ENCODE measurements around the gene DLG5. TPM values are rescaled to one million over a fixed set of nuclear protein-coding genes. Genes with fewer than 3 reads are reported as not detected.

DLG5 gene
- total RNA-seq, 1 experiment from 2014 or later, result 0.19 TPM

DNA sequence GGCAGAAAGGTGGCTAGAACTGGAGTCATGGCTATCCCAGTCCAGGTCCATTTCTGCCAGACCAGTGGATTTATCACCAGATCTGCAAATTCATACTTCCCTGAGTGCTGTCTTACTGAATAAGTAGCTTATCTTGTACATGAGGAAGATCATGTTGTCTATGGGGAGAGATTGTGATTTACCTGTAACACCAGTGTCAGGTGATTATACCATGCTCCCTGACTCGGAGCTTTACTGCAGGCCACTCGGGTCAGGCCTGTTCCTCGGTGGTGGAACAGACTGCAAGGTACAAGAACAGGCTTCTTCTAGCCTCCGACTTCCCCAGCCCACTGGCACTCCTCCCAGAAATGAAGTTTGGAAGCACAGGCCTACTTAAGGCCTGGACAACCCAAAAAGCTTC lies 42.6 kb upstream of the DLG5 start:
- no peak overlapping the region for H3K27ac ChIP-seq (ENCODE audit: low read length)
- no peaks in the 10 kb centered on the region for H3K79me2 ChIP-seq (ENCODE audit: low read length)
- DNase-seq, result no peak
- H3K4me1 ChIP-seq (ENCODE audit: low read length), result no peaks in the 10 kb centered on the region
- H3K27me3 ChIP-seq (ENCODE audit: low read length), result no peaks in the 10 kb centered on the region
- H3K9me3 ChIP-seq (ENCODE audit: low read length), result no peaks in the 10 kb centered on the region
- no peak overlapping the region for H2AFZ ChIP-seq (ENCODE audit: low read length)
- no peaks in the 10 kb centered on the region for H3K36me3 ChIP-seq (ENCODE audit: insufficient read depth, low read length)
- H3K9ac ChIP-seq (ENCODE audit: low read length), result no peak overlapping the region
- no peaks in the 10 kb centered on the region for H3K9me2 ChIP-seq (replicated peaks; ENCODE audit: insufficient read depth, low read length)
- no peaks in the 10 kb centered on the region for H4K20me1 ChIP-seq (ENCODE audit: insufficient read depth, low read depth, low read length)
- H3K4me3 ChIP-seq (ENCODE audit: low read length), result no peak overlapping the region
- H3K4me2 ChIP-seq (ENCODE audit: low read depth, low read length, poor library complexity, severe bottlenecking), result no peak overlapping the region

DNA sequence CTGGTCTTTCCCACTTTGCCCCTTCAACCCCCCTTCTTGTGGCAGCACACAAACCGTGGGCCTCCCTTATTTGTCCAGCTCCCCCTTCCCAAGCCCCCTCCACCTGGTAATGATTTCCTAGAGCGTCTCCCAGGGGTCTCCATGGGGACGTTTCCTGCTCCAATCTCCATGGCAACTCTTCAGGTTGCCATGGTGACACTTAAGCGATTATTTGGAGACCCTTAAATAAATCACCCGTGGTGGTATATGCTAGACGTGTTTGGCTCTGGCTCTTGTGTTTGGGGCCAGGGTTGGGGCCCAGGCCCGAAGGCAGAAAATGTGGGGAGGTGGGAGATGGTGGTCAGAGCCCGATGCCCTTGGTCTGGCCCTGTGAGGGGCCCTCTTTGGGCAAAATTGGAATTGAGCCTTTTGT lies 41.1 kb upstream of the DLG5 start:
- H3K4me3 ChIP-seq (ENCODE audit: low read length), result no peak overlapping the region
- no peaks in the 10 kb centered on the region for H3K9me2 ChIP-seq (replicated peaks; ENCODE audit: insufficient read depth, low read length)
- no peak overlapping the region for H2AFZ ChIP-seq (ENCODE audit: low read length)
- no peaks in the 10 kb centered on the region for H3K4me1 ChIP-seq (ENCODE audit: low read length)
- no peak overlapping the region for H3K9ac ChIP-seq (ENCODE audit: low read length)
- no peaks in the 10 kb centered on the region for H4K20me1 ChIP-seq (ENCODE audit: insufficient read depth, low read depth, low read length)
- H3K9me3 ChIP-seq (ENCODE audit: low read length), result no peaks in the 10 kb centered on the region
- H3K79me2 ChIP-seq (ENCODE audit: low read length), result no peaks in the 10 kb centered on the region
- H3K4me2 ChIP-seq (ENCODE audit: low read depth, low read length, poor library complexity, severe bottlenecking), result no peak overlapping the region
- no peak overlapping the region for H3K27ac ChIP-seq (ENCODE audit: low read length)
- no peak for DNase-seq
- H3K27me3 ChIP-seq (ENCODE audit: low read length), result no peaks in the 10 kb centered on the region
- H3K36me3 ChIP-seq (ENCODE audit: insufficient read depth, low read length), result no peaks in the 10 kb centered on the region

DNA sequence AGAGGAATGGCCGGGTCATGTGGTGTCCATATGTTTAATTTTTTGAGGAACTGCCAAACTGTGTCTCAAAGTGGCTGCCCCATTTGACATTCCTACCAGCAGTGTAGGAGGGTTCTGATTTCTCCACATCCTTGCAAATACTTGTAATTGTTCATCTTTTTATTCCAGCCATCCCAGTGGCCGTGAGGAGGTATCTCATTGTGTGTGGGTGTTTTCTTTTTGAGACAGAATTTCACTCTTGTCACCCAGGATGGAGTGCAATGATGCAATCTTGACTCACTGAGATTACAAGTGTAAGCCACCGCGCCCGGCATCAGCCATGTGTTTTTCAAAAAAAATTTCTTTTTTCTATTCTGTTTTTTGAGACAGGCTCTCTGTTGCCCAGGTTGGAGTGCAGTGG lies 38.7 kb upstream of the DLG5 start:
- DNase-seq, result no peak
- no peaks in the 10 kb centered on the region for H4K20me1 ChIP-seq (ENCODE audit: insufficient read depth, low read depth, low read length)
- no peak overlapping the region for H3K4me2 ChIP-seq (ENCODE audit: low read depth, low read length, poor library complexity, severe bottlenecking)
- H3K79me2 ChIP-seq (ENCODE audit: low read length), result no peaks in the 10 kb centered on the region
- no peak overlapping the region for H3K9ac ChIP-seq (ENCODE audit: low read length)
- no peak overlapping the region for H3K4me3 ChIP-seq (ENCODE audit: low read length)
- H3K36me3 ChIP-seq (ENCODE audit: insufficient read depth, low read length), result no peaks in the 10 kb centered on the region
- H3K9me3 ChIP-seq (ENCODE audit: low read length), result no peaks in the 10 kb centered on the region
- H3K4me1 ChIP-seq (ENCODE audit: low read length), result no peaks in the 10 kb centered on the region
- H3K27me3 ChIP-seq (ENCODE audit: low read length), result no peaks in the 10 kb centered on the region
- H2AFZ ChIP-seq (ENCODE audit: low read length), result no peak overlapping the region
- no peak overlapping the region for H3K27ac ChIP-seq (ENCODE audit: low read length)
- no peaks in the 10 kb centered on the region for H3K9me2 ChIP-seq (replicated peaks; ENCODE audit: insufficient read depth, low read length)

DNA sequence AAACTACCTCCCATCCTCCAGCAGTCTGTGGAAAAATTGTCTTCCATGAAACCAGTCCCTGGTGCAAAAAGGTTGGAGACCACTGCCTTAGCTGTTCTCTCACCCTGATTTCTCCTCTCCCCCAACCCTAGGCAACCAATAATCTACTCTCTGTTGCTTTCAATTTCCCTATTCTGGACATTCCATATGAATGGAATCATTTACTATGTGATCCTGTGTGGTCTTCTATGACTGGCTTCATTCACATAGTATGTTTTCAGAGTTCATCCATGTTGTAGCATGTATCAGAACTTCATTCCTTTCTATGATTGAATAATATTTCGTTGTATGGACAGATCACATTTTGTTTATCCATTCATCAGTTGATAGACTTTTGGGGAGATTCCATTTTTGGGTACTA lies 38.3 kb upstream of the DLG5 start:
- Histone ChIP-seq H3K4me1 (ENCODE audit: low read length) (no peaks in the 10 kb centered on the region), H3K79me2 (ENCODE audit: low read length) (no peaks in the 10 kb centered on the region), H3K9me2 (replicated peaks; ENCODE audit: insufficient read depth, low read length) (no peaks in the 10 kb centered on the region), H4K20me1 (ENCODE audit: insufficient read depth, low read depth, low read length) (no peaks in the 10 kb centered on the region), H3K4me3 (ENCODE audit: low read length) (no peak overlapping the region), H3K27me3 (ENCODE audit: low read length) (no peaks in the 10 kb centered on the region), H3K36me3 (ENCODE audit: insufficient read depth, low read length) (no peaks in the 10 kb centered on the region), H3K9ac (ENCODE audit: low read length) (no peak overlapping the region), H3K9me3 (ENCODE audit: low read length) (no peaks in the 10 kb centered on the region), H2AFZ (ENCODE audit: low read length) (no peak overlapping the region), H3K27ac (ENCODE audit: low read length) (no peak overlapping the region), H3K4me2 (ENCODE audit: low read depth, low read length, poor library complexity, severe bottlenecking) (no peak overlapping the region)
- no peak for DNase-seq

DNA sequence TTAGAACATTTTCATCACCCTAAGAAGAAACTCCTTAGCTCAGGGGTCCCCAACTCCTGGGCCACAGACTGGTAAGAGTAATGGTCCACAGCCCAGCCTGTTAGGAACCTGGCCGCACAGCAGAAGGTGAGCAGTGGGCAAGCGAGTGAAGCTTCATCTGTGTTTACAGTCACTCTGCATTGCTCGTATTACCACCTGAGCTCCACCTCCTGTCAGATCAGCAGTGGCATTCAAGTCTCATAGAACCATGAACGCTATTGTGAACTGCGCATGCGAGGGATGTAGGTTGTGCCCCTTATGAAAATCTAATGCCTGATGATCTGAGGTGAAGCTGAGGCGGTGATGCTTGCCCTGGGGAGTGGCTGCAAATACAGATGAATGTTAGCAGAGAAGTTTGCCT lies 37.3 kb upstream of the DLG5 start:
- H3K4me3 ChIP-seq (ENCODE audit: low read length), result no peak overlapping the region
- no peaks in the 10 kb centered on the region for H3K9me3 ChIP-seq (ENCODE audit: low read length)
- no peak overlapping the region for H2AFZ ChIP-seq (ENCODE audit: low read length)
- H3K27me3 ChIP-seq (ENCODE audit: low read length), result no peaks in the 10 kb centered on the region
- H3K27ac ChIP-seq (ENCODE audit: low read length), result no peak overlapping the region
- no peak overlapping the region for H3K4me2 ChIP-seq (ENCODE audit: low read depth, low read length, poor library complexity, severe bottlenecking)
- H3K79me2 ChIP-seq (ENCODE audit: low read length), result no peaks in the 10 kb centered on the region
- DNase-seq, result no peak
- H4K20me1 ChIP-seq (ENCODE audit: insufficient read depth, low read depth, low read length), result no peaks in the 10 kb centered on the region
- H3K36me3 ChIP-seq (ENCODE audit: insufficient read depth, low read length), result no peaks in the 10 kb centered on the region
- H3K9ac ChIP-seq (ENCODE audit: low read length), result no peak overlapping the region
- H3K9me2 ChIP-seq (replicated peaks; ENCODE audit: insufficient read depth, low read length), result no peaks in the 10 kb centered on the region
- H3K4me1 ChIP-seq (ENCODE audit: low read length), result no peaks in the 10 kb centered on the region

- H3K4me2 ChIP-seq (ENCODE audit: low read depth, low read length, poor library complexity, severe bottlenecking), result no peak overlapping the region
These were observed 36.0 kb upstream of the DLG5 start for GRCh38 chr10:77962350-77963146.

GRCh38 chr10:77961668-77962067 lies 35.1 kb upstream of the DLG5 start:
- no peak overlapping the region for H2AFZ ChIP-seq (ENCODE audit: low read length)
- no peaks in the 10 kb centered on the region for H3K79me2 ChIP-seq (ENCODE audit: low read length)
- no peak overlapping the region for H3K27ac ChIP-seq (ENCODE audit: low read length)
- H3K36me3 ChIP-seq (ENCODE audit: insufficient read depth, low read length), result no peaks in the 10 kb centered on the region
- H3K9me2 ChIP-seq (replicated peaks; ENCODE audit: insufficient read depth, low read length), result no peaks in the 10 kb centered on the region
- DNase-seq, result no peak
- no peaks in the 10 kb centered on the region for H4K20me1 ChIP-seq (ENCODE audit: insufficient read depth, low read depth, low read length)
- H3K27me3 ChIP-seq (ENCODE audit: low read length), result no peaks in the 10 kb centered on the region
- H3K9me3 ChIP-seq (ENCODE audit: low read length), result no peaks in the 10 kb centered on the region
- no peak overlapping the region for H3K9ac ChIP-seq (ENCODE audit: low read length)
- no peak overlapping the region for H3K4me3 ChIP-seq (ENCODE audit: low read length)
- no peak overlapping the region for H3K4me2 ChIP-seq (ENCODE audit: low read depth, low read length, poor library complexity, severe bottlenecking)
- H3K4me1 ChIP-seq (ENCODE audit: low read length), result no peaks in the 10 kb centered on the region

More at GRCh38 chr10:77962350-77963146, 36.0 kb upstream of the DLG5 start:
- Histone ChIP-seq H3K4me3 (ENCODE audit: low read length) (no peak overlapping the region), H3K9ac (ENCODE audit: low read length) (no peak overlapping the region), H3K9me2 (replicated peaks; ENCODE audit: insufficient read depth, low read length) (no peaks in the 10 kb centered on the region), H3K27me3 (ENCODE audit: low read length) (no peaks in the 10 kb centered on the region), H3K36me3 (ENCODE audit: insufficient read depth, low read length) (no peaks in the 10 kb centered on the region), H3K79me2 (ENCODE audit: low read length) (no peaks in the 10 kb centered on the region), H4K20me1 (ENCODE audit: insufficient read depth, low read depth, low read length) (no peaks in the 10 kb centered on the region), H3K9me3 (ENCODE audit: low read length) (no peaks in the 10 kb centered on the region), H3K27ac (ENCODE audit: low read length) (no peak overlapping the region), H3K4me1 (ENCODE audit: low read length) (no peaks in the 10 kb centered on the region), H2AFZ (ENCODE audit: low read length) (no peak overlapping the region)
- no peak for DNase-seq

- DNase-seq, result no peak
- no peak overlapping the region for H3K4me3 ChIP-seq (ENCODE audit: low read length)
- no peaks in the 10 kb centered on the region for H3K79me2 ChIP-seq (ENCODE audit: low read length)
- no peak overlapping the region for H2AFZ ChIP-seq (ENCODE audit: low read length)
- H4K20me1 ChIP-seq (ENCODE audit: insufficient read depth, low read depth, low read length), result no peaks in the 10 kb centered on the region
- no peaks in the 10 kb centered on the region for H3K27me3 ChIP-seq (ENCODE audit: low read length)
- H3K9ac ChIP-seq (ENCODE audit: low read length), result no peak overlapping the region
- no peaks in the 10 kb centered on the region for H3K36me3 ChIP-seq (ENCODE audit: insufficient read depth, low read length)
- no peaks in the 10 kb centered on the region for H3K9me2 ChIP-seq (replicated peaks; ENCODE audit: insufficient read depth, low read length)
- H3K27ac ChIP-seq (ENCODE audit: low read length), result no peak overlapping the region
- H3K9me3 ChIP-seq (ENCODE audit: low read length), result no peaks in the 10 kb centered on the region
- H3K4me2 ChIP-seq (ENCODE audit: low read depth, low read length, poor library complexity, severe bottlenecking), result no peak overlapping the region
- no peaks in the 10 kb centered on the region for H3K4me1 ChIP-seq (ENCODE audit: low read length)
These were observed 34.3 kb upstream of the DLG5 start for GRCh38 chr10:77960829-77961329.
